GM21723 (cell line): ENCODE results near the gene PTPRZ1.

Experiments used
- ATAC-seq: cut with Tn5 transposase; IDR thresholded peaks from one replicate; pipeline ENCODE4 v1.9.1; 2021; ENCODE audit warnings: mild to moderate bottlenecking, moderate library complexity; ENCODE audit not compliant: unreplicated experiment

Gene PTPRZ1

DNA sequence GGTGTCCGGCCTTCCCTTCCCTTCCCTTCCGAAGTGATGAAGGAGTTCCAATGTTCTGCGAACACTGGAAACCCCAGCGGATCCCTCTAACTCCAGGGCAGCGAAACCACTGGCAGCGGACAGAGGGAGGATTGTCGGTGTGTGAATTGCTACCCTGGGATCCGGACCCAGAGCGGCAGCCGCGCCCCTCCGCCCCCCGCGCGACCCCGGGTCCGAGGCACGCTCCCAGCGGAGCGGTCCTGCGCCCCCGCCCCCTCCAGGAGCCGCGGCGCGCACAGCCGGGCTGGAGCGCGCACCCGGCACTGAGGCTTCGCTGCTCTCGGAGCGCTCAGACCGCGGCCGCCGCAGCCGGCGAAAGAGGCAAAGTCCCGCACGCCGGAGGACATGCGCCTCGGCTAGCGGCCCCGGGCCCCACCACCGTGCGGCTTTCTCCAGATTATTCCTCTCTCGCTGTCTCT, at the start of gene PTPRZ1:
TSS of gene PTPRZ1 (plus strand) at position 331 of the 458 bp plus-strand sequence. CDS start 339 bp downstream, outside the sequence.
- ATAC-seq: no peak

DNA sequence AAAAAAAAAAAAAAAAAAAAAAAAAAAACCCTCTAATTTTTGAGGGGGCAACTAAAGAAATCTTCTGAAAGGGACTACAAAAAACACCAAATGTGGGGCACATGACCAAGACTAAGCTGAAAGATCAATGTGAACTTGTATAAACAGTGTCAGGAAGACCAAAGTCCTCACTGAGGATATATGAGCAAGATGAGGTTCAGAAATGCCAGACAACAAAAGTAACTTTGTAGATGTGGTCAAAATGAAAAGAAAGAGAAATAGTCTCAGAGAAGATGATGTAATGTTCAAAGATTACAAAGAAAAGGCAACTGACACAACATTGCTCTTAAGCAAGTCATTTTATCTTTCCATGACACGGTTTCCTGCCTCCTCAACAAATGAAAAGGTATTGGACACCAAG, 48.7 kb upstream of the PTPRZ1 start:
- ATAC-seq: no peak

DNA sequence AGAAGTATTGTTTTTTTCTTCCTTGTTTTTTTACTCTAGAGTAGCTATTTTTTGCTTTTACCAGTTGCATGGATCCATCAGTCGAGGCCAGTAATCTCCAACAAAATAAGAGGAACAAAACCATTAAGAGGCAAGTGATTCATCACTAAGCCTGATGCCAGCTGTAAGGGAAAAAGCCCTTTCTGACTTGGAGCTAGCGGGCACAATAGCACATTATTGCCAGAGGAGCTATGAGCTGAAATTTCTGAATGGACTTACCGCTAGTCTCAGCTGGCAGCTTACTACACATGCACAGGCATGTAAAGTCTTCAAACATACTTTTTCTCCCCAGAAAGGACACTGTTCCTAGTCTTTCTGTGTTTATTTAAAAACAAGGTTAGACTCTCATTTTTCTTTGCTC, 41.6 kb upstream of the PTPRZ1 start:
- ATAC-seq: no peak

DNA sequence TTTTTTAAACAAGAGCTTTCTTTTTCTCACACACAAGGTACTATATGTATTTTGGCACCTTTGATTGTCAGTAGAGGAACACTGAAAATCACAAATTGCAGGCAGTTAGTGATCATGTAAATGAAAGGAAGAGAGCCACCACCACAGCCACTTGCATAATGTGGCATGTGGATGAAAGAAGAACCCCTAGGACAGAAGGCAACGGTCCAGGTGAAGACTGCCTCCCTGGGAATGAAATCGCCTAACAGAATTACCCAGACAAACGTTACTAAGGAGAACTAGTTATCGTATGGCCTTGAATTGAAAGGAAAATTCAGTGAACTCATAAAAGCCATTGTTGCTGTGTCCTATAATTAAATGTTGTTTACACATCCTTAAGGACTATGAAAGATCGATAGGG, 41.2 kb upstream of the PTPRZ1 start:
- ATAC-seq: no peak

DNA sequence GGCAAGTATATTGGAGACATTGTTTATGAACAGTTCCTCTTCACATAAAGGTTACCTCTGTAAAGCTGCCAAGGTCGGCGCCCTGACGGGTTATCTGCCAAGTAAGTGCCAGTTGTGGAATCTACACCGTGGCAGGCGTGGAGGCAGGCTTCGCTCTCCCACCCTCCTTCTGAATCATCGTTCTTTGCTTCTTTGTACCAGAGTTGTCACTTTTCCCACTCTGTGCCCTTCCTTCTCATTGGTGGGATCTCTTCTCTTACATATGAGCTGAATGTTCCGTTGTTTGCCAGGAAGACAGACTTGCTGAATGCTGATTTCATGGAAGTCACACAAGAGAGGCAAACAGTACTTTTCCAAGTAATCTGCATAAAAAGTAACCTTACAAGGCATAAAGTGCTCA, 40.6 kb upstream of the PTPRZ1 start:
- no peak for ATAC-seq

DNA sequence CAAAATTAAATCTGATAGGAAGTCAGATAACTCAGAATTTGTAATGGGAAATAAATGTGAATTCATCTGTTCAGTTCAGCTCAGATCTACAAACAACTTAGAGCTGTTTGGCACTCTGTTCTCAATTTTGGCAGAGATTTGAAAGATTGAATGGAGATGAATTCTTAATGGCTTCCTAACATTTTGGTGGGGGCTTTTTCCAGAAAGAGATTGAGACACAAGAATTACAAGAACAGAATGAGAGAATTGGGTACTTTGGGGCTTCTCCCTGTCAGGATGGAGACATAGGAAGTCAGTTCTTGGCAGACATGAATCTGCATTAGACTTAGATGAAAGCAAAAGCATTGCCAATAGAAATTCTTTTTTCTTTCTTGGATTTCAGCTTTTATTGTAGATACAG, 39.0 kb upstream of the PTPRZ1 start:
- ATAC-seq: no peak

DNA sequence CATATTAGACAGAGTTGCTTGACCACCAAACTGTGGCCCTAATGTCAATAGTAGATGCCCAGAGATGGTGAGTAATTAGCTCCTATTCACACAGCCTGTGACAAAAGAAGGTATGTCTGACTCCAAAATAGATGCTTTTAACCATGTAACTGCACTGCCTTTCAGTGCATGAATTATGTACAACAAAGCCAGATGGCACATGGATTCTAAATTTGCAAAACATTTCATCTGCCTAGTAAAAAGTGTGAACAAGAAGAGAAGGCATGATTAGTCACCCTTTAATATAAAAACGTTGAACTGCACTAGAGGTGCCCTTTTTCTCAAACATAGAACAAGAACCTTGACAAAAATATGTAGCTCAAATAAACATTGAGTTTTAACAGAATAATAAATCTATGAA, 35.5 kb upstream of the PTPRZ1 start:
- no peak for ATAC-seq

DNA sequence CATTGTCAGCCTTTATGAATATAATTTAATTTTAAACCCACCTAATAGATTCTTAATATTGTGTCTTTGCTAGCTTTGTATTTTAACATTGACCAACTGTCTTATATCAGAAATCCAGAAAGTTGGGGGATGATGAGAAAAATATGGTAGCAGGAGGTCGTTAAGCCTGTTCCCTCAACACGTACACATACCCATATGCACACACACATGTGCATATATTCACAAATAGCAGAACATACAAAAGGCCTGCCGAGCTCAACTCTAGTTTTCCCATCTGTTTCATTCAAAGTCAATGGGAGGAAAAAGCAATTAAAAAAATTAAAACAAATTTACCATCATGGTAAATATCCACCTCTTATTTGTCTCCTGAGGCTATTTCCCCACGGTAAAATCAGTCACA, 25.9 kb upstream of the PTPRZ1 start:
- no peak for ATAC-seq

DNA sequence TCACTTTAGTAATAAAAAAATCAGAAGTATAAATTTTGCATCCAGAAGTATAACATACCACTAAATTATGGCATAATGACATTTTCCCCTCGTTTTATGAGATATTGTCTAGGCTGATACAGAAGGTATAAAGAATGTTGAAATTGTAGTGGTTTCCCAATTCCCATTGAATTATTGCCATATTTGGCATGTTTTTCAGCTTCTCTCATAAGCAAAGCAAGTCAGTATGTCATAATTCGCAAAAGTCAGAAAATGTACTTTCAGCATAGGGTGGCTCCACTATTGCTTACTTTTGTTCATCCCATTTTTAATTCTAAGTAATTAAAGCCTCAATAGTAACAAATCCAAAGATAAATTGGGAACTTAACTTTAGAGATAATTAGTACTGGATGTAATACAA, 19.7 kb upstream of the PTPRZ1 start:
- no peak for ATAC-seq

DNA sequence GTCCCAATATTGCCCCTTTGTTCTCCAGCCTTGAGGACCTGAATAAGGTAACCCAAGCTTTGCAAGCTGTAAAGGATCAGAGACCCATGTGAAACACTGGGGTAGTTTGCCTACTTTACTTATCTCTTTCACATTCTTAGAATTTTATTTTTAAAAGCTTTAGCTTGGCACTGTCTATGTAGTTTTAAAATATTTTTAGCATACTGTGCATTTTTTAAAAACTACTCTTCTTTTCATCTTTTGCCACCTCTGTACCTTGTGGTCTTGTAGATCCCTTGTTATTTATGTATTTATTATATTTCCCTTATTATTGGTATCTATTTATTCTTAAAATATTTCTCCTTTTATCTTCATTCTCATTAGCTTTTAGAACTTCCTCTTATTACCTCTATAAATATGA, 12.0 kb upstream of the PTPRZ1 start:
- no peak for ATAC-seq

DNA sequence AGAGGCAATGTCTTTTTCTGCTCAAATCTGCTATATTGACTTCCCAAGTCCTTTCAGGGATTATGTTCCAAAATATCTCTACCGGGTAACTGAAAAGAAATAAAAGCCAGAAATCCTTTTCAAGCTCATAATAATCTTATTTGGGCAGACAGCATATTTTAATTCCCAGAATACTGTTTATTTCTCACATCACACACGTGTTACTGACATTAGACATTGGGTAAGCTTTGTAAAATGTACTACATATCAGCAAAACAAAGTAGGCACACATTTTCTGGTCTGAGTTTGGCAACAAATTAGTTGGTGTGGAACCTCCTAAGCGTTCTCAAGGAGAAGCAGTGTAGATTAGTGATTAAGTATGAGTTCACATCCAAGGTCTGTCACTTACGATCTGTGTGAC, 10.4 kb upstream of the PTPRZ1 start:
- ATAC-seq: no peak

DNA sequence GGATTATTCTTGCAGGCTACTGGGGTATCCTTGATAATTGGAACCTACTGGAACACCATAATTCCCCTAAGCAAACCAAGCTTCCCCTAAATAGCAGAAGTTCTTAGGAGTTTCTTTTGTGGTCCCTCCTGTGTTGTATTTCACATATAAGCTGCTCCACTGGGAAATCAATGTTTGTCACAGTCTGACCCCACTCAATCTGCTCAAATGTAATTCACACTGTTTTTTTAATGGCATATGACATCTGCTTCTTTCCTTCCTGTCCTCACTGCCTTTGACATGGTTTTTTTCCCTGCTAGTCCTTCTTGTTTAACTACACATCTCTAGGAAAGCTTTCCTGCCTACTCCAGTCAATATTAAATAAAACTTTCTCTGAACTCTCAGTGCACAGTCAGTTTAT, 1.8 kb upstream of the PTPRZ1 start:
- ATAC-seq: no peak

DNA sequence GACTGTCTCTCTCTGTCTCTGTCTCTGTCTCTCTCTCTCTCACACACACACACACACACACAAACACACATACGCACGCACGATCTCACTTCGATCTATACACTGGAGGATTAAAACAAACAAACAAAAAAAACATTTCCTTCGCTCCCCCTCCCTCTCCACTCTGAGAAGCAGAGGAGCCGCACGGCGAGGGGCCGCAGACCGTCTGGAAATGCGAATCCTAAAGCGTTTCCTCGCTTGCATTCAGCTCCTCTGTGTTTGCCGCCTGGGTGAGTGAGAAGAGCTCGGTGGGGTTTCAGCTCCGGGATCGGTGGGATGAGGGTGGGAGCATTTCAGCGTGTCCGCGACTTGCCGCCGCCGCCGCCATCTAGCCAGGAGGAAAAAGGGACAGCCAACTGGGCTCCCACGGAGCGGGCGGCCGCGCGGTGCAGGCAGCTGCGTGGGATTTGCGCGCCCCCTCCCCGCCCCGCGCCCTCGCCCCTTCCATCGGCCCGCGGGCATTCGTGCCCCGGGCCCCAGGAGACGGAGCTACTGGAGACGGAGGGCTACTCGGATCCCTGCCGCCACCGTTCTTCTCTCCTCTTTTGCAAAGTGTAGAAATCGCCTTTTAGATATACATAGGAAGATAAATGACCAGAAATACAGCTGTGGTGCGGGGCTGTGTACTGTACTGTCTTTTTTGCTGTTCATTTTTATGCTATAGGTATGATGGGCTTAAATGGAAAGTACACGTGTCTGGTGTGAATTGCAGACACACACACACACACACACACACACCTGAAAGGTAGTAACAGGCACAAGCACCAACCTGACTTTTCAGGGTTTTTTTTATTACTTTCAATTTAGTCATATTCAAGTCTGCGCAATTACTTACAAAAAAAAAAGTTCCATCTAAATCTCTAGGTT, 581 bp downstream of the PTPRZ1 start:
- ATAC-seq: no peak

DNA sequence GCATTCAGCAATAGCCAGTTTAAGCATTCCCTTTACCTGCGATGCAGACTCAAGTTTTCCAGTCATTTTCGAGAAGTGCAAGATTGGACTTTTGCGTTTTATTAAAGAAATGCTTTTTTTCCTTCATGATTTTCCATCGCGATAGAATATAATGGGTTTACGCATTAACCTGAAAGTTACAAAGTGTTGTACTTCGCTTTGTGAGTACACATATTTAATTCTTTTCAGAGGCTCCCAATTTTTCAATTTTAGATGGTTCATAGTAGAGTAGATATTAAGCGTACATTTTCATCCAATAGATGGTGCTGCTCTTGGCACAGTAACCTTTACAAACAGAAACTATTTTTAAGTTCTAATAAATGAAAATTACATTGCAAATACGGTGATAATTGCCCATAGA, 1.3 kb downstream of the PTPRZ1 start:
- ATAC-seq: no peak

DNA sequence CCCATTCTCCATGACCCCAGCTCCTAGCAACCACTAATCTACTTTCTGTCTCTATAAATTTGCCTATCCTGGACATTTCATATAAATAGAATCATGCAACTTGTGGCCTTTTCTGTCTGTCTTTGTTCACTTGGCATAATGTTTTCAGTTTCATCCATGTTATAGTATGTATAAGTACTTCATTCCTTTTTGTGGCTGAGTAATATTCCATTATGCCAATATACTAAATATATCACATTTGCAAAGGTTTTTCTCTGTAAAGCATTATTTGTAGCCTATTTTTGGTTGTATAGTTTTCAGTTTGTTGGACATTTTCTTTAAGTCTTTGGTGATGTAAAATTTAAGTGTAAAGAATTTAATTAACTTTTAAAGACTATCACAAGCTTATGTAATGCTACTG, 2.2 kb downstream of the PTPRZ1 start:
- ATAC-seq: no peak

DNA sequence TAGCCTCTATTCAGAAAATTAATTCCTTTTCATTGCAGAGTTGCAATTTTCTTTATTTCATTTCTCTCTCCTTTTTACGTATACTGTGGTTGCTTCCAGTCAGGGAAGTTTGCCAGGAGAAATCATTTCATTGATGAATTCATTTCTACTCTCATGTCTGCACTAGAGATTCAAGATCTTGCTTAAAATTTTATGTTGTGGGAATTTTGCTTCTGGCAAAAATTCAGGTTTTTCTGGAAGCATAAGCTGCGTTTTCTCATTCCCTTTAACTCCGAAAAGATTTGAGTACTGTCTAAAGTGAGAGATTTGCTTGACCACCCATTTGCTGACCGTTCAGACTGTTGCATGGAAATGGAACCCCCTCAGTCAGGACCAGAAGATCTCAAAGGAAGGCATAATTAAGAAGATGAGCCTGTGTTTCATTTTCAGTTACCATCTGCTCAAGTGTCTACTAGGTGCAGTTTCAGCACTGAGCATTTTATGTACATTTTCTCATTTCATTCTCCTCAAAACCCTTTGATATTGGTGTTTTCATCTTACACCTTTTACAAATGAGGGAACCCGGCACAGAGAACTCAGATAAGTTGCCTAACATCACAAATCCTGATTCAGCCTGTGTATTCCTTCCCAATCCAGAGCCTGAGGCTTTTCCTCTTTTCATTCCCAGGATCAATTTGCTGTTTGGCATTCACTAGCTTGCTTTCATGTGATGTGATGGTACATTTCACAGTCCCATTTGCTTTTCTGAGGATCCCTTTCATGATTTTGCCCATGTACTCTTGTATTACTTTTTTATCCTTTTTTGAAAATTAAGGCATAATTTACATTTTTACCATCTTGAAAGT, 3.9 kb downstream of the PTPRZ1 start:
- ATAC-seq: no peak

DNA sequence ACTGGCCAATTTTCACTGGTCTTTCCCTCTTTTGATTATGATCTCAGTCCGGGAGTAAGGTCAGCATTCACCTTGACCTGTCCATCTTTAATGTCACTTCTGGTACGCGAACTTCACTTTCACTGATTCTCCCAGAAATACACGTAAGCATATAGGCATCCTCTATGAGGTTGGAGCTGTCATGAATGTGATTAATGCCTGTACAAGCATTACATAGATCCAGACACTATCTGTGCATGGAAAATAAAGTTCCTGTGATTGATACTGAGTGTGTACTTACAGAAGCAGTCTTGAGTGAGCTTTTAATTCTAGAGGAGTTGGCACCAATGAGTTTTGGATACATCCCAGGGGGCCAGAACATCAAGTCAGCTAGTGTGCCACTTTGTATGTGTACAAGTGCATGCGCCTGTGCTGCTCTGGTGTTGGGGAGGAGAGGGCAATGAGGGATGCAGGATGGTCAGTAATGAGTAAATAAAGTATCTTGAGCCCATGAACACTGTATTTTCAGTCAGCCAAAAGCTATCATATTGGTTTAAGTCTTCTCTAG, 6.0 kb downstream of the PTPRZ1 start:
- no peak for ATAC-seq

DNA sequence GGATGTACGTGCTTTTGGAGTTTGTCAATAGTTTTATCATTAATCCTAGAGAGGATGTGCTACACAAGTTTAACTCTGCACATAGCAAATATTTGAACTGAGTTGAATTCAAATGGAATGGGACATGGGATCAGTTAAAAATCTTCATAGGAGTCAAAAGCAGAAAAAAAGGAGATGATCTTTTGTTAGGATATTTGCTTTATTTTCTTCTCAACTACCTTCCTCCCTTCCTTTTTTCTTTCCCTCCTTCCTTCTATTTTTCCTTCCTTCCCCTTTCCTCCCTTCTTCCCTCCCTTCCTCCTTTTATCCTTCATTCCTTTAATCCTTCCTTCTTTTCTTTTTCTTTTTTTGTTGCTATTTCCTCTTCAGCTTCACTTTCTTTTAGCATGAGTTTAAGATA, 6.6 kb downstream of the PTPRZ1 start:
- ATAC-seq: no peak

DNA sequence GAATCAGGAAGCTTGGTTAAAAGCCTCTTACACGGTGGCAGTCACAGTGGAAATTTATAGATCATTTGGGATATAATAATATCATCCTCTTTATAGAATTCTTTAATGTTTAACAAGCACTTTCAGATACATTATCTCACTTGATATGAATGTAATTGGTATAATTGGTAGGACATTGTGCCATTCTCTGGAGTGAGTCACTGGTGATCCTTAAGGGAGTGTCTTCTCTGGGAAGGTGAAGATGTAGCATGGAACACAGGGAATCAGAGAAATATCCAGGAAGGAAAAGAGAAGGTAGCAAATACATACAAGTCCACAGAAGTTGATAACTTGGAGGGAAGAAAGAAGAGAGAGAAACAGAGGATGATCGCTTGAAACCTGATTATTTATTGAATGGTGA, 9.8 kb downstream of the PTPRZ1 start:
- no peak for ATAC-seq

DNA sequence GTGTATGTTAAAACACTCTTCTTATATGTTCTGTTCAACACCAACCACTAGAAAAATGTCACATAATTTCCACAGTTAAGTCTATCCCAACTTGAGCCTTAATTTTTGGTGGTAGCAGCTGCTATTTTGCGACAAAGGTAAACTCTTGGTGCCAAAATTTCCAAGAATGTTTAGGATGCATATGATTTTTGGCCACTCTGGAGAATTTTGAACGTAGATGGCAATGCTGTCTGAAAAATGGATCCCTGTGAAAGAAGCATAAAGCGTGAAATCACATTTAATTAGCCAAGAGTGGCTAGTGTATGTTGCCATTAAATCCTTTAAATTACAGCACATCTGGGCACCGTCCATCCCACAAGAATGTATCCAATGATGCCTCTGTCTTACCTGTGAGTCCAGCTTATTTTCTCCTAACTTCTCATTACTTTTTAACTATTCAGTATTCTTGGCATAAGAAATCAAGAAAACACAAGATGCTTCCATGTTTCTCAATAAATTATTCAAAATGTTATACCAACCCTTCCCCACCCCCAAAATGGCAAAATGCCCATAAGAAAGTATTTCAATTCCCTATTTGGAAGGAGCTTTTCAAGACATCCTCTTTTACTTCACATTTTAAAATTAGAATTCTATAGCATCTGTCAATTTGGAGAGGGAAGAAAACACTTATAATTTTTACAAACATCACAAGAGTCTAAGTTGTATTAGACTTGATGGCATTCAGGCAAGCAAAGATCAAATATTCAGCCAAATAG, 12.4 kb downstream of the PTPRZ1 start:
- no peak for ATAC-seq

DNA sequence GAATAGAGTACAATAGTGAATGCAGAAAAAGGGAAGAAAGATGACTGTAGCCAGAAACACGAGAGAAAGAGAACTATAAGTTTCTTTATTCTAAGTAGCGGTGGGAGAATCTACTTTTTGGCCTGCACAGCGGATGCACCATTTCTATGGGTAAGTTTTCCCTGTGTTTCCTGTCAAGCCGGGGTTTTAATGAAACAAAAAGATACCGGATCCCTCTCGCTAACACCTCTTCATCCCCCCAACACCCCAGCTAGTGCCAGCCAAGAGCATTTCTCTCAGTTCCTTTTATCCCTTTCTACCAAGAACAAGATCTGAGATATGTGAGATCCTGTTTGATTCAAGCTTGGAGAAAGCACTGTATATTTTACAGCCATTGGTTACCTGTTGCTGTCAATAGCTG, 14.7 kb downstream of the PTPRZ1 start:
- no peak for ATAC-seq
